Fibroblast of skin of right biceps (primary cell): ENCODE results near the gene CHAF1A.

ENCODE experiments used
- DNase-seq: peaks from one replicate; pipeline ENCODE4 v3.0.0-alpha.2; 2013

CHAF1A gene

GRCh38 chr19:4442819-4443146 lies 40.3 kb downstream of the CHAF1A start:
- no peak for DNase-seq

- DNase-seq = no peak
These were observed 40.7 kb downstream of the CHAF1A start for GRCh38 chr19:4443188-4443587.

- no peak for DNase-seq
These were observed 41.7 kb downstream of the CHAF1A start for GRCh38 chr19:4443966-4444764.

GRCh38 chr19:4444765-4445741 lies 42.6 kb downstream of the CHAF1A start:
- no peak for DNase-seq

- no peak for DNase-seq
These were observed 43.7 kb downstream of the CHAF1A start for GRCh38 chr19:4445963-4446703.

GRCh38 chr19:4446704-4447200 lies 44.3 kb downstream of the CHAF1A start:
- DNase-seq = no peak

- no peak for DNase-seq
These were observed 45.1 kb downstream of the CHAF1A start for GRCh38 chr19:4447327-4448146.

- DNase-seq = no peak
These were observed 45.9 kb downstream of the CHAF1A start for GRCh38 chr19:4448147-4448985.

- no peak for DNase-seq
These were observed 46.7 kb downstream of the CHAF1A start for GRCh38 chr19:4449022-4449638.

GRCh38 chr19:4449639-4450028 lies 47.2 kb downstream of the CHAF1A start:
- DNase-seq = no peak

GRCh38 chr19:4452230-4452990 lies 50.0 kb downstream of the CHAF1A start:
- DNase-seq = no peak

GRCh38 chr19:4453232-4454179 lies 51.1 kb downstream of the CHAF1A start:
- no peak for DNase-seq

GRCh38 chr19:4454747-4455718 lies 52.6 kb downstream of the CHAF1A start:
- peak; percentile 68 for DNase-seq

- DNase-seq = peak; percentile 75
These were observed 53.5 kb downstream of the CHAF1A start for GRCh38 chr19:4455719-4456475.

- DNase-seq = peak; percentile 80
These were observed 54.0 kb downstream of the CHAF1A start for GRCh38 chr19:4456476-4456842.

GRCh38 chr19:4456843-4457653 lies 54.6 kb downstream of the CHAF1A start:
- DNase-seq = peak; percentile 76
